Left ventricle myocardium superior (tissue), 1 donor: ENCODE data around the gene IKZF1. TPM values are rescaled to one million over a fixed set of nuclear protein-coding genes. Genes with fewer than 3 reads are reported as not detected.
A peak's percentile ranks its signal among the peaks of the same experiment; 100 is the strongest.

Source experiments
- ATAC-seq: fragments of 200-7000 bp; cut with Tn5 transposase; one replicate; pipeline ENCODE4 v1.9.1; 2020; ENCODE audit warnings: mild to moderate bottlenecking, moderate library complexity
- DNase-seq: peaks from one replicate; pipeline ENCODE4 v3.0.0-alpha.2; 2020
- intact Hi-C: fragments of 100-400 bp; cut with micrococcal nuclease; formaldehyde crosslinking; loops from one replicate; pipeline ENCODE4 v1.11.0; 2022
- total RNA-seq: library from RNA; stranded (reverse); fragmentation: NEBNext Ultra II Directional; extraction: Animal tissue kit (Norgen Biotek cat#: 25700); gene quantifications from one replicate; pipeline ENCODE4 v1.2.1, GENCODE V29; 2021
- donor health status: DM: no; HTN: yes; CAD: no; lungs with severe emphysema.

The IKZF1 gene
- total RNA-seq, 1 donor from 2014 or later: 3.7 TPM

DNA sequence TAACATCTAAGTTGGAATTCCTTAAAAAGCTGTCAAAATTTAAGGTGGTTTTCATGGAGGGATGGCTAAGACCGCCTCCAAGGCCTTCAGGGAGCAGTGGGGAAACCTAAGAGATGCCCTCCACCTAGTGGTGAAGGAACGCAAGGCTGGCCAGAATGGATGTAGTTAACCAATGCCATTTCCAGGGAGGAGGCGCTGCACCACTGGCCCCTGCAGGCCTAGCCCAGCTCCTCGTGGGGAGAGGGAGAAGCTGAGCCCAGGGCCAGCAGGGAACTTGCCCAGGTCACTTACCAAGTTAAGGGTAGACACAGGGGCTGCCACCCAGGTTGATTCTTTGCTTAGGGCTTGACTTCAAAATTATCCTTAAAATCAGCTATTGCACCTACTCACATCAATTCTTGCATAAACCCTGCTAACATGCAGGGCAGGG lies 113.6 kb downstream of the IKZF1 start:
- DNase-seq (peak; percentile 72), ATAC-seq (peak; percentile 93)
- intact Hi-C loops: loop anchor here (5.0 kb wide), 2 partner anchors 211 to 276 kb away; no protein-coding TSS in a partner anchor

DNA sequence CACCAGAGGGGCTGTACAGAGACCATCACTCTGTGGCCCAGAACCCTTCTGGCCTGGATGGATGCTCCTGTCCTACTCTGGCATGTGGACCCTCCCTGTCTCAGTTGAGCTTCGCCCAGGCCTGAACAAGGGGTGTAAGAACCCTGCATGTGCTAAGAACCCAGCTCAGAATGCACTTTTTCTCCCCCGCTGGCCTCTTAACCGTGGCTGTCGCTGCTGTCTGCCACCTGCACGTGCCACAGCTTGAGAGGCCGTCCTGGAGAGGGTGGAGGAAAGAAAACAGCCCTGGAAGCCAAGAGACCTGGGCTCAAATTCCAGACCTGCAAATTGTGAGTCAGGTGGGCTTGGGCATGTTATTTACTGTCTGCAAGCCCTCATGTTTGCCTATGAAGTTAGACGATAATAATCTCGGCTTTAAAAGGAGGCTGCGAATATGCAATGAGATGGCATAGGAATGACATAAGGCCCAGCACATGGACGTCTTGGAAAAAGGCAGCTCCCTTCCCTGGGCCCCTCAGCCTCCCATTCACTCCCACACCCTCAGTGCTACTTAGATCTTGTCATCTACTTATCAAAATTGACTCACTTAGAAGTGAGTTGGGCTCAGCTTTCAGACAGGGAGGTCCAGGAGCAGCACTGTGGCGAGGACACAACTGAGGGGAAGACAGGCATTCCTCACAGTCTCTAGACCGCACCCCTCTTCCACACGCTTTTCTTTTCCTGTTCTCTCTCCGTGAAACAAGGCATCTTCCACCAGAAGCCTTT lies 114.2 kb downstream of the IKZF1 start:
- intact Hi-C loops: loop anchor here (5.0 kb wide), 2 partner anchors 211 to 276 kb away; no protein-coding TSS in a partner anchor
- DNase-seq (no peak), ATAC-seq (no peak)

DNA sequence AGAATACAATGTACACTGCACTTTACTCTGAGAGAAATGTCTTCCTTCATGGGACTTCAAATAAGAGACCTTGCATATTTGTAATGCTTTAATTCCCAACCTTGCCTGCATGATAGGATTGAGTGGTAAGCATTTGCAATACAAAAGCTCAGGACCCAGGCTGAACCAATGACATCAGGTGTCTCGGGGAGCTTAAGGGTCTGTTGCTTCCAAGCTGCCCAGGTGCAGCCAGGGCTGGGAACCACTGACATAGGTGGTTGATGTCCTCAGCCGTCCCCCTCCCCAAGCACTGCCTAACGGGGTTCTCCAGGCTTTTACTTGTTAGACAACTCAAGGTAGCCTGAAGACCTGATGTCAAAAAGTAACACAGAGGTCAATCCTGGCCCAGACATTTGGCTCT lies 116.5 kb downstream of the IKZF1 start:
- intact Hi-C loops: no loop called here
- ATAC-seq: no peak
- DNase-seq: no peak

DNA sequence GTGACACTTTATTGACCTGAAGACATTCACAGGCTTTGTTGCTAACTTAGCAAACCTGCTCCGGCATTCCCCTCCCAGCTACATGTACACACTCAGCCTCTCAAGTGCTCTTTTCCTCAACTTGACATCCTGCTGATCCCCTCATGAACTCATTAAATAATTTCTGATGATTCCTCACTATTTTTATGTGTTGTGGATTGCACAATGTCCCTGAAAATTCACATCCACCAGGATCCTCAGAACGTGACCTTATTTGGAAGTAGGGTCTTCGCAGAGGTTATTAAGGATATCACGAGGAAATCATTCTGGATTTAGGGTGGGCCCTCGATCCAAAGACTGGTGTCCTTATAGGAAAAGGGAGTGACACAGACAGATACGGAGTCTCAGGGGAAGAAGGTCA lies 118.3 kb downstream of the IKZF1 start:
- DNase-seq (no peak), ATAC-seq (no peak)
- intact Hi-C loops: no loop called here

DNA sequence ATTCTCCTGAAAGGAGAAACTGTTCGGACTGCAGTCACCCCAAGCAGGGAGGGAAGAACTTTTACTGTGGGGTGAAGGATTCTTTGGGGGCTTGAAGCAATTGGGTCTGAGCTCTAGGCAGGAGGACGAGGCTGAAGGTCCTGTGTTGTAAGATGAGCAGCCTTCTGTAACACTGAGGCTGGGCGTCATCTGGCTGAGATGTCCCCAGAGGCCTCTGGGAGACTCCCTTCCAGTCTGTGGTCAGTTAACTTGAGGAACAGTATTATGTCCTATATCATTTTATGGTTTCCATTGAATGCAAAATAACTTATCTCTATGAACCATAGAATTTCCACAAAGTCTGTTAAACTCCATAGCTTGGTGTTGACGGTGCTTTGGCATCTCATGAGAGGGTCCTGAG lies 119.3 kb downstream of the IKZF1 start:
- intact Hi-C loops: no loop called here
- ATAC-seq (no peak), DNase-seq (no peak)

DNA sequence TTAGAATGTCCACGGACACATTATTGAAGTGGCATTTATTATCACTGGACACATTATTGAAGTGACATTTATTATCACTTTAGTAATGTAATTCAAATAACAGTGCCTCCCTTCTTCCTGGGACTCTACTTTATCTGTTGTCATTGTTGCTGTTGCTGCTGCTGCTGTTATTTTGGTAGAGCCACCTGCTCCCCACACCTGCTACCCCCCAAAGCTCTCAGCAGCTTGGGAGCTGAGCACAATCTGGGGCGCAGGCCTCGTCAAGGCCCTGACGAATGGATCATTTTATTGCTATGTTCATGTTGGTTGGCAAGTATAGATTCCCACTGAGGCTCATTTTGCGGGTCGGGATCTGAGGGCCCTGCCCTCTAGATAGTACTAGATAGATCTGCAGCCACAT lies 120.8 kb downstream of the IKZF1 start:
- ATAC-seq: no peak
- intact Hi-C loops: no loop called here
- no peak for DNase-seq

DNA sequence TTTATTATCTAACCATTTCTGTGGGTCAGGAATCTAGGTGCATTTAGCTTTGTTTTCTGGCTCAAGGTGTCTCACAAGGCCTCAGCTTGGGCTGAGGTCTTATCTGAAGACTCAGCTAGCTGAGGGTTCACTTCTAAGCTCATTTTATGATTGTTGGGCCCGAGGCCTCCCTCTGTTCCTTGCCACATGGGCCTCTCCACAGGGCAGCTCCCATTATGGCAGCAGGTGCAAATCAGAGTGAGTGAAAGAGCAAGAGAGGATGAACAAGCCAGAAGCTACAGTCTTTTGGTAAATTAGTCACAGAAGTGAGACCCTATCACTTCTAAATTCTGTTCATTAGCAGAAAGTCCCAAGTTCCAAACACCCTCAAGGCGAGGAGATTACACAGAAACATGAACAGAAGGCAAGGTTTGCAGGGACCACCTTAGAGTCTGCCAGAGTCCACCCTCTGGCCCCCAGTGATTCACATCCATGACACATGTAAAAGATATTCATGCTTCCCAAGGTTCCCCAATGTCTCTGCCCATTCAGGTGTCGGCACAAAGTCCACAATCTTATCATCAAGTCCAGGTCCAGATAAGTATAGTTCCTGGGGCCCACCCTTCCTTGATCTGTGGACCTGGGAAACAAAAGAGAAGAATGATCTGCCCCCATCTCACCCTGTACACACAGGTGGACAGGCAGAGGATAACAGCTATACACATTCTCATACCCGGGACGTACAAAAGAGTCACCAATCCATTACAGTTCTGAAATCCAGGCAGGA lies 121.9 kb downstream of the IKZF1 start:
- ATAC-seq (no peak), DNase-seq (no peak)
- intact Hi-C loops: no loop called here

DNA sequence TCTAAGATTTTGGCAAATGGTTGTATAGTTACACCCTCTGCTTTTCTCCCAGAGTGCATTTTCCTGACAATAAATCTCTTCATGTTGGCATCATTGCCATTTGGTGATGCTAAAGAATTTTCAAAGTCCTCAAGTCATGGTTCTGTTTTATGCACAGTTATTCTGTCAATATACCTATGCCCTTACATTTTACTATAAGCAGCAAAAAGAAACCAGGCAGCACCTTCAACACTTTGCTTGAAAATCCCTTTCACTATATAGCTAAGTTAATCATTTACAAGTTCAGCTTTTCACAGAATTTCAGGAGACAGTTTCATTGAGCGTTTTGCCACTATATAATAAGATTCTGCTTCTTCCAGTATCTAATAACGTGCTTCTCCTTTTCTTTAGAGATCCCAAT lies 123.0 kb downstream of the IKZF1 start:
- intact Hi-C loops: no loop called here
- ATAC-seq (no peak), DNase-seq (no peak)

DNA sequence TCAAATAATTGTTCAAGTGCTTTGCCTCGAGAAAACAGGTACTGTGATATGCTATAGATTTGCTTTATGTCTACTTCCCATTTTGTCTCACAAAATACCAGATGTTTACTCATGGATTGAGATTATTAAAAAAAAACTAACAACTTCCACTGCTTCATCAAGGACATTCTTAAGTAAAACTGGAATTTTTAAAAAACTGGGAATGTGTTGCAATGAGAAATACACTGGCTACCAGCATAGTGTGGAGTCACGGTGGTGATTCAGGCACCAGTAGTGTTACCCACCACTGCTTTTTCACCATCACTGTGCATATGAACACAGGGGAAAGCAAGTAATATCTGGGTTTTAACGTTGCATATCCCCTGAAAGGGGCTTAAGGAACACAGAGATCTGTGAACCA lies 124.4 kb downstream of the IKZF1 start:
- DNase-seq (no peak), ATAC-seq (no peak)
- intact Hi-C loops: no loop called here

DNA sequence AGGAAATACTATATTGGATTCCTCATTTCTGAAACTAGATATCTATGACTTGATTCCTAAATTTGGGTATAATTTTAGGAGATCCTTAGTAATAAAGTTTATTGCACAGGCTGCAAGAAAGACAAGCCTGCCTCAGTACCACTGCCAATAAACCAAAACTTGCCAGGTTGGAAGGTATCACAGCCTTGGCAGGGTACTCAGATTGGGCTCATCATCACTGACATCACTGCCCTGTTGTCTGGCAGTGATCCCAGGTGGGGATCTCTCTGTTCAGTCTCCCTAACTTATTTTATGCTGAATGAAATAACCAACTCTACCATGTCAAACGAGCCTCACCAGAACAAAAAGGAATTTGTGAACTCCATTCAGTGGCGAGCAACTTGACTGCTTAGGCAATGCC lies 126.8 kb downstream of the IKZF1 start:
- ATAC-seq (no peak), DNase-seq (no peak)
- intact Hi-C loops: no loop called here

DNA sequence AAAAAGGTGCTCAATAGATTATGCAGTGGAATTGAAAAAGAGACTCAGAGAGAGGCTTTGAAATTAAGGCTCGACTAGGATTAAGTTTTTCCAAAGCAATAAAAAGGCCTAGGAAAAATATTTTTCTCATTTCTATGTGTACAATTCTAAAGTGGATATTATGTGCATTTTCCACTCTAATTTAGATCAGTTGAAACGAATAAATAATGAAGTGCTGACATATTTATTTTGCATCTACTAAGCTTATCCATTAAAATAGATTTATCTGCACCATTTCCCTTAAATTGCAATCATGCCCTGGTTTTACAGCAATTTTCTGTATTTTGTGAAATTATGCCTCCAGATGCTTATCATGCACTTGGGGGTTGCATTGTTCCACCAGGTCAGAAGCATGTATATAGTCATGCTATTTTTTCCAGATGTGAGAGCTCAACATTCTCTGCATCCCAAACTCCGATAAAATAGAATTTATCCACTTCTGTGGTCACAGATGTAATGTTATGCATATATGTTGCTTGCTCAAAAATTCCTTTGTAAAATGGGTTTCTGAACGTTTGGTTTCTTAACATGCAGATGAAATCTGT lies 127.3 kb downstream of the IKZF1 start:
- ATAC-seq (no peak), DNase-seq (no peak)
- intact Hi-C loops: no loop called here

DNA sequence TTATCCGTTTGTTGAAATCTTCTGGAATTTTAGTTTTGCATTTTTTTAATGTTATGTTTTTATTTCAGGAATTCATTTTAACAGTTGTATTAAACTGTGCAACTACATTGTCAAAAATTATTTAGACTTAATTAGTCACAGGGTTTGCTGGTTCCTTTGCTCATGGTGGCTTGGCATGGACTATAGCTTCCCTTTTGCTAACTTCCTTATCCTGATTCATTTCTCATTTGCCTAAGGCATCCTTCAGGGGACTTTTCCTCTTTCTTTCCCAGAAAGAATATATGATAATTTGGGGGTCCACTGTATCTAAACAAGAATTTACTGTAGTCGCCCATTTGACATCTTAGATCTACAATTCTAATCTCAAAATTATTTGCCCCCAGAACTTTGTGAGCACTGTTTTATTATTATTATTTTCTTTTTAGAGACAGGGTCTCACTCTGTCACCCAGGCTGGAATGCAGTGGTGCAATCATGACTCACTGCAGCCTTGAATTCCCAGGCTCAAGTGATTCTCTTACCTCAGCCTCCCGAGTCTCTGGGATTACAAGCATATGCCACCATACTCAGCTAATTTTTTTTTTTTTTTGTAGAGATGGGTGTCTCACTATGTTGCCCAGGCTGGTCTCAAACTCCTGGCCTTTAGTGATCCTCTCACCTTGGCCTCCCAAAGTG lies 131.8 kb downstream of the IKZF1 start:
- DNase-seq: no peak
- ATAC-seq: no peak

DNA sequence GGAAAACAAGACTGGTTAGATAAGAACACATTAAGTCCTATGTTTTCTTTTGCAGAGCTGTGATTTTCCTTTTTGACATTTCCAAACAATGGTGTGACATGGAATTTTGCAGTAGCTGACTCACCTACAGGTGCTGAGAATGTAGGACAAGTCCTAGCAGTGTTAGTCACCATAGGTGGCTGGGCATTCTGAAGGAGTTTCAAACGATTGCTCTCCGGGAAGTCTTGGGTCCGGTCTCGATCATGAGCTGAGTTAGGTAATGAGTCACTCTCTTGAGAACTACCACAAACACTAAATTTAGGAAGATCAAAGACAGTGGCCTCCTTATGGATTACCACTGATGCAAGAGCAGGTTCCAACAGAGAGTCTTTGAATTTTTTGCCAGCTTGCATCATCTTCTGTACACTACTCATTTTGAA lies 142.0 kb downstream of the IKZF1 start:
- DNase-seq (no peak), ATAC-seq (no peak)
- intact Hi-C loops: no loop called here

More for the DNA sequence above, 131.8 kb downstream of the IKZF1 start:
- intact Hi-C loops: no loop called here

DNA sequence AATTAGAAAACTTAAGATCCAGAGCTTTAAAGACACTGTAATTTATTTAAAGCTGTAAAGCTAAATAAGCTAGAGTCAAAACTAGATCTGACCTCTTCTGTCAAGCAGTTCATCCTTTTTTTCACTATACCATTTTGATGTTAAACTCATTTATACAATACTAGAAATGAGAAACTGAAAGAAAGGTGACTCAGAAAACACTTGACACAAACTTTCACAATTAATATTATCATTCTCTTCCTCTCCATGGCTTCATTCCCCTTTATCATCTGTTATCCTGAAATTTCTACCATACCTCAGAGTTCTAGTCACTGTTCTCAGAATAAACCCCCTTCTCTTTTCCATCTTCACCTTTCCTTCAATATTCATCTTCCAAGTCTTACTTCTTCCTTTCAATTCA lies 144.3 kb downstream of the IKZF1 start:
- intact Hi-C loops: no loop called here
- DNase-seq: no peak
- ATAC-seq: no peak

DNA sequence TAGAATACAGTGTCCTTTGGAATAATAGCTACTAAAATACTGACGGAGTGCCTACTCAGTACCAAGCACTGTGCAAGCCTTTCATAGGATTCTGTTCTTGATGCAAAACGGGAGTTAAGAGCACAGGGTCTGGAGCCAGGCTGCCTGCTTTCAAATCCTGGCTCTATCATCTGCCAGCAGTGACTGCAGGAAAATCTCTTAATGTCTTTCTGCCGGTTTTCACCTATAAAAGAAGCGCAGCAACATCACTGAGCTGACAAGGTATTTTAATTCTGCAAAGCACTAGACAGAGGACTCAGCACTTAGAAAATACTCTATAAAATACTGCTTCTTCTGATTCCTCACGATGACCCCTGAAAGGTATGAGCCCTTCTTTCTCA lies 145.0 kb downstream of the IKZF1 start:
- no peak for ATAC-seq
- intact Hi-C loops: no loop called here
- DNase-seq: no peak

DNA sequence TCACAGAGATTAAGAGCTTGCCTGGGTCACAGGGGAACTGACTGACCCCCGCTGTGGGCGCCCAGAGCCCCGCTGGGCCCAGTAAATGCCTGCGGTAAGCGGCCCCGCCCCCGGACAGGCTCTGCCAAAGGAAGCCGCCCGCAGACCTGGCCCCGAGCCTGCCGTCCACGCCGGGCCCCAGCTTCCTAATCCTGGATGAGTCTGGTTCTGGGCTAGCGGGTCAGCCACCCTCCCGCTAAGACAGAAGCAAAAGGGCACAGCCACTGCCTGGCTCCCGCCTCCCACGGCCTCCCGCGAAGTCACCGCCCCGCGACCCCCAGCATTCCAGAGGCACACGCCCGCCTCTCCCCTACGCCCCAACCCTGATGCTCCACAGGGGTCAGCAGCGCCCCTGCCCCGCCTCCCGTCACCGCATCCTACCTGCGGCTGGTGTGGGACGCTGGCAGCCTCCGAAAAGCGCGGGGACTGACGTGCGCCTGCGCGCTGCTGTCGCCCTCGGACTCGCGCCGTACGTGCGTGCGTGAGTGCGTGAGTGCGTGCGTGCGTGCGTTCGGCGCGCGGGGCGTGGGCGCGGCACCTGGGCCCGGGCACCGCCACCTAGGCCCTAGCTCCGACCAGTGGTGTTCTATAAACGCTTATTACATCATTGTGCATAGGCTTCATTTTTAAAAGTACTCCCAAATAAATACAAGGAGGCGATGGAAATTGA lies 145.5 kb downstream of the IKZF1 start, which contains the start of gene FIGNL1:
TSS of gene FIGNL1 (minus strand) at position 470 of the 709 bp plus-strand sequence. CDS start 3,063 bp downstream, outside the sequence.
- DNase-seq: peak; percentile 91
- peak; percentile 100 for ATAC-seq
- intact Hi-C loops: no loop called here

DNA sequence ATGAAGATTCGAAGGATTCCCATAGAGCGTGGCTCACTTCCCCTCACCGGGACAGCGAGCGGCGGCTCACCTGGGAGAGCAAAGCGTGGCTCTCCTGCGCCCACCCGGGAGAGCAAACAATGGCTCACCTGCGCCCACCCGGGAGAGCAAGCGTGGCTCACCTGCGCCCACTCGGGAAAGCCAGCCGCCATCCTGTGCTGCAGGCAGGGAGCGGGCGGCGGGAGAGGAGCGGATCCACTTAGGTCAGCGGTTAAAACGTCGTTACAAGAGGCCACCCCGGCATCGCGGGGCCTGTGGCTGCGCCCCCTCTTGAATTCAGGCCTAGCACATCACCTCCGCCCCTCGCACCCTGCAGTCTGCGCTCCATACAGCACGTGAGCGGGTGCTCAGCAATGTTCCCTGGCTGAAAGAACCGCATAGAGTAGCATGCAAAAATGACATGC lies 146.1 kb downstream of the IKZF1 start:
- DNase-seq (peak; percentile 47), ATAC-seq (peak; percentile 53)
- intact Hi-C loops: no loop called here
